Fibroblast of gingiva (primary cell): ENCODE measurements around the gene ABHD3.
"Not testable (repeated sequence)": the region's sequence is repeated elsewhere in the genome, so short reads cannot be mapped to it uniquely, and the experiment has no call there.

Experiments
- DNase-seq: peaks from one replicate; pipeline ENCODE4 v3.0.0-alpha.2; 2011; ENCODE audit warnings: low read depth

ABHD3 gene

DNA sequence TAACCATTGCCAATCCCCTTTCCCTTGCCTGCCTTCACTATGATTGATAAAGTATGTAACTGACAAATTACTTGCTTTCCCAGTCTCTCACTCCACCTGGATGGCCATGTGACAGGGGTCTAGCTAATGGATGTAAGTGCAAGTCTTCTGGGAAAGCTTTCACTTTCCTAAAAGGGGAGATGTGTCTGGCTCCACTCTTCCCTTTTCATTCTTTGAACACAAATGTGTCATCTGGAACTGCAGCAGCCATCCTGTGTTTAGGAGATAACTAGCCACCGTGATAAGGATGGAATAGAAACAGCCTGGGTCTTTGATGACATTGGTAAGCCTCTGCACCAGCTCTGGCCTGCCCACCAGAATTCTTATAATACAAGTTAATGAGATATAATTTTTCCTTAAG, 54.3 kb downstream of the ABHD3 start:
- no peak for DNase-seq

DNA sequence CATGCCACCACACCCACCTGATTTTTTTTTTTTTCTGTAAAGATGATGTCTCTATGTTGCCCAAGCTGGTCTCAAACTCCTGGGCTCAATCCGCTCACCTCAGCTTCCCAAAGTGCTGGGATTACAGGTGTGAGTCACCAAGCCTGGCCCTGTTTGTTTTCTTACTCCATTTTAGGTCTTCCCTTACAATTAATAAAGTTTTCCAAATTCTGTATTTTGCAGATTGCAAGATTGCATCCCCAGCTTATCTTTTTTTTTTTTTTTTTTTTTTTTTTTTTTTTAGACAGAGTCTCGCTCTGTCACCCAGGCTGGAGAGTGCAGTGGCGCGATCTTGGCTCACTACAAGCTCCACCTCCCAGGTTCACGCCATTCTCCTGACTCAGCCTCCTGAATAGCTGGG, 64.2 kb downstream of the ABHD3 start:
- DNase-seq, result not testable (repeated sequence)

DNA sequence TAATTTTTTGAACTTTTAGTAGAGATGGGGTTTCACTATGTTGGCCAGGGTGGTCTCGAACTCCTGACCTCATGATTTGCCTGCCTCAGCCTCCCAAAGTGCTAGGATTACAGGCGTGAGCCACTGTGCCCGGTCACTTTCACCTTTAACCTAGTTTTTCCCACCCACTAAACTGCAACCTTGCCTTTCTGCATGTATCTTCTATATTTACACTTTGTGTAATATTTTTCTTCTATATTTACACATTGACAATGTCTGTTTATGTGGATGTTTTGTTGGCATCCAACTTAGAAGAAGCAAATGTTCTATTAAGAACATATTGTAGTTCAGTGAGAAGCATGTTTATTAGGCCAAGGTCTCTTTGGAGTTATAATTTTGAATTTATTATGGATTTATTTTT, 65.8 kb downstream of the ABHD3 start:
- no peak for DNase-seq

DNA sequence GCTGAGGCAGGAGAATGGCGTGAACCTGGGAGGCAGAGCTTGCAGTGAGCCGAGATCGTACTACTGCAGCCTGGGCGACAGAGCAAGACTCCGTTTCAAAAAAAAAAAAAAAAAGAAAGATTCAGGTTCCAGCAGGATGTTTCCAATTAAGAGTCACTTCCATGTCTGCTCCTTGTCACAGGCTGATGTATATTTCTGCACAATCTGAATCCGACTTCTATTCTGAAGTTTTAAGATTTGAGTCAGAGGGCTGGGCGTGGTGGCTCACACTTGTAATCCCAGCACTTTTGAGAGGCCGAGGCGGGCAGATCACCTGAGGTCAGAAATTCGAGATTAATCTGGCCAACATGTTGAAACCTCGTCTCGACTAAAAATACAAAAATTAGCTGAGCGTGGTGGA, 67.8 kb downstream of the ABHD3 start:
- no peak for DNase-seq

DNA sequence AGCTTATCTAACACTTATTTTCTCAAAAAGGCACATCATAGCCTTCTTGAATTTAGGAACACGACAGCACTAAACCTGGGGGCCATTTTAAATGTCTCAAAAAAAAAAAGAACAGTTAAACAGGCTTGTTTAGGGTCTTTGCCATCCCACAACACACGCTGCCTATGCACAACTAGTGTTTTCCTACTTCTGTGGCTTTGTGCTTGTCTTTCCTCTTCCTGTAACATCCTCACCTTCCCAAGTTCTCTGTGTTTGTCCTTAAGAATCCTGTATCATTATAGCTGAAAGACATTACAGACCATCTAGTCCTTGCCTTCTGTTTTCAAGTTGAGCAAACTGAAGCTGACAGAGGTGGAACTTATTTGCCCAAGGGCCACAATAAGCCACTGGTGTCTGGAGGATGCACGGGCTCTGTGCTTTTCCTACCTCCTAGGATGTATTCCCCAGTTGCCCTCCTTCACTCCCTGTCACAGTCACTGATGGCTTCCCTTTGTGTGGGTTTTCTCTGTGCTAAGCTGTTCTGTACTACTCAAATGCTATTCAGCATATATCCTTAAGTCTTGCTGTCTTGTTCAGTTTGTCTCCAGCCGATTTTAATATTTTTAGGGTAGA, 69.9 kb downstream of the ABHD3 start:
- no peak for DNase-seq

DNA sequence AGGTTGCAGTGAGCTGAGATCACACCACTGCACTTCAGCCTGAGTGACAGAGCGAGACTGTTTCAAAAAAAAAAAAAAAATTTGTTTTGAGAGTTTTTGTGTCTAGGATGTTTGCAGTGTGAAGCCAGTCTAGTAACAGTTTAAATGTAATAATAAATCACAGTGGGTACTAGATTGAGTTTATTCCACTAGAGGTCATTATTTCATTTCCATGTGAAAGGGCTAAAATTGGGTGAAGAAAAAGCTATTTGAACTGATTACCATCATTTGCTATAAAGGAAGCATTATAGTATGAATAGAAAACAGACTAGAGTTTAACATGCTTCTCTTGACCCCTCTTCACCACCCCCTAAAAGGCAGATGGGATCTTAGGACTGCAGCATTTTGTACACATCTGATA, 72.2 kb downstream of the ABHD3 start:
- no peak for DNase-seq

DNA sequence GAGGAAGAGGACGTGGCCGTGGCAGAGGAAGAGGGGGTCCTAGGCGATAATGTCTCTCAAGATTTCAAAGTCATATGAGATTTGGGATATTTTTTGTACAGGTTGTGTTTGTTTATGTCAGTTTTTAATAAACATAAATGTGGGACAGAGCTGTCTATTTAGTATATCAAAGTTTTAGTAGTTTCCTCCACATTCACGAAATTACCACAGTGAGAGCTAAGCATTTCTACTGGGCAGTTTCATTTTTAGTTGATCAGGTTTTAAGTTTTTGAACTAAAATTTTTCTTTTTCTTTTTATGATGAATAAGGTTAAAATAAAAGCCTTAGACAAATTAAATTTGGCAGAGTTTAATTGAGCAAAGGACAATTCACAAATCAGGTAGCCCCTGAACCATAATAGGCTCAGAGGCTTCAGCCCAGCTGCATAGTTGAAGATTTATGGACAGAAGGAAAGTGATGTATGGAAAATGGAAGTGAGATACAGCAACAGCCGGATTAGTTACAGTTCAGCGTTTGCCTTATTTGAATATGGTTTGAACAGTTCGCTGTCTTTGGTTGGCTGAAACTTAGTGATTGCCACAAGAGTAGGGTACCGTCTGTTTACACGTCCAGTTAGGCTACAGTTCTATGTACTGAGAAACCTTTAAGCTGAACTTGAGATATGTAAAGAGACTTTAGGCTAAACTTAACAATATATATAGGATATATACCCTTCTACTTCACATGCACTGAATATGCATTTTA, 75.3 kb downstream of the ABHD3 start:
- DNase-seq, result no peak

DNA sequence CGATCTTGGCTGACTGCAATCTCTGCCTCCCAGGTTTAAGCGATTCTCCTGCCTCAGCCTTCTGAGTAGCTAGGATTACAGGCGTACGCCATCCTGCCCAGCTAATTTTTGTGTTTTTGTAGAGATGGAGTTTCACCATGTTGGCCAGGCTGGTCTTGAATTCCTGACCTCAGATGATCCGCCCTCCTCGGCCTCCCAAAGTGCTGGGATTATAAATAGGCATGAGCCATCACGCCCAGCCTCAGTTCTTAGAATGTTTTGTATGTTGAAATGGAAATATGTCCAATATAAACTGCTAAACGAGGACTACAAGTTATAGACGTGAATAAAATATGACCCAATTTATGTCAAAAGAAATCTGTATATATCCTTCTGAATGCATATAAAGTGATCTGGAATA, 82.9 kb downstream of the ABHD3 start:
- not testable (repeated sequence) for DNase-seq

DNA sequence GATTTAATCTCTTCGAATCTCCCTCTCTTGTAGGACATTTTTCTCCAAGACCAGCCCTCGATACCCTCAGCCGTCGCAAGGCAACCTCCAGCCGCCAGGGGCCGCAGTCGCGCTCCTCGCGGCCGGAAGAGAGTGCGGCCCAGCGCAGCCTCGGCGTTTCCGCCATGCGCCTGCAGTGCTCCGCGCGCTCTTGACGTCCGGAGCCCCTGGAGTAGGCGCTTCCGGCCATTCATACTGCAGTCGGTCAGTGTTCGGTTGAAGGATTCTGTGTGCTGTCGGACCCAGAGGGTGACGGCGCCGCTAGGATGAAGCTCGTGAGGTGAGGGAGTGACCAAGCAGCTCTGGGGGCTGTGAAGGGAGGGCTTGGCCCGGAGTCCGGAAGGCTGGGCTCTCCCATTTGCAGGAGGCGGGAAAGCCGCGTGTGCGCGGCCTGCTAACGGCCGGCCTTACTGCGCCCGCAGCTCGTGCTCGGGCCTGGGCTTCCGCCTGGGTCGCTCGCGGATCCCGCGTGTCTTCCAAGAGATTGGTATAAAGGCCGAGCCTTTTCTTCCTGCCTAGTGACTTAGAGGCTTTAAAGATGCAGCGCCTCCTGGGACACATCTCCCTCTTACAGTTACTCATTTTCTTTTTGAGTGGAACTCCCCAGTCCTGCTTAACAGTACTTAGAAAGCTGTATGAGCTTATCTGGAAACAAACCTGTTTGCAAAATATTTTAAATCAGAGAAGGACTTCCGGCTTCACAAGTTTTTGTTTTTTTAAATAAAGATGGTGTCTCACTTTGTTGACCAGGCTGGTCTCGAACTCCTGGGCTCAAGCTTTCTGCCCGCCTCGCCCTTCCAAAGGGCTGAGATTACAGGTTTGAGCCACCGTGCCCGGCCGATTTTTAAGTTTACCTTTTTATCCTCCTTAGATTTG, 92.2 kb downstream of the ABHD3 start, which contains the start of gene SNRPD1:
Gene SNRPD1, plus strand, starts transcription at position 190 of the 915 bp plus-strand sequence. Its CDS starts 116 bp downstream, at position 306.
- DNase-seq, result peak; percentile 92

DNA sequence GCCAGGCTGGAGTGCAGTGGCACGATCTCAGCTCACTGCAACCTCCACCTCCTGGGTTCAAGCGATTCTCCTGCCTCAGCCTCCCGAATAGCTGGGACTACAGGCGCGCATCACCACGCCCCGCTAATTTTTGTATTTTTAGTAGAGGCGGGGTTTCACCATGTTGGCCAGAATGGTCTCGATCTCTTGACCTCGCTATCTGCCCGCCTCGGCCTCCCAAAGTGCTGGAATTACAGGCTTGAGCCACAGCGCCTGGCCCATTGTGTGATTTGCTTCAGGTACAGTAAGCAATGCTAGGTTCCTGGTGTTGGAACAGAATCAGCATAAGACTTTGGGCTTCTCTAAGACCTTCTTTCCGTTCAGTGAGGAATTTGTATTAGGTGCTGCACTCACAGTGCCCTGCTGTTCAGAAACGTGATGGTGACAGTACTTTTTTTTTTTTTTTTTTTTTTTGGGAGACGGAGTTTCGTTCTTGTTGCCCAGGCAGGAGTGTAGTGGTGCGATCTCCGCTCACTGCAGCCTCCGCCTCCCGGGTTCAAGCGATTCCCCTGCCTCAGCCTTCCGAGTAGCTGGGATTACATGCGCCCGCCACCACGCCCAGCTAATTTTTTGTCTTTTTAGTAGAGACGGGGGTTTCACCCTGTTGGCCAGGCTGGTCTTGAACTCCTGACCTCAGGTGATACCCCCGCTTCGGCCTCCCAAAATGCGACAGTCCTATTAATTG, 93.0 kb downstream of the ABHD3 start:
- DNase-seq, result not testable (repeated sequence)

DNA sequence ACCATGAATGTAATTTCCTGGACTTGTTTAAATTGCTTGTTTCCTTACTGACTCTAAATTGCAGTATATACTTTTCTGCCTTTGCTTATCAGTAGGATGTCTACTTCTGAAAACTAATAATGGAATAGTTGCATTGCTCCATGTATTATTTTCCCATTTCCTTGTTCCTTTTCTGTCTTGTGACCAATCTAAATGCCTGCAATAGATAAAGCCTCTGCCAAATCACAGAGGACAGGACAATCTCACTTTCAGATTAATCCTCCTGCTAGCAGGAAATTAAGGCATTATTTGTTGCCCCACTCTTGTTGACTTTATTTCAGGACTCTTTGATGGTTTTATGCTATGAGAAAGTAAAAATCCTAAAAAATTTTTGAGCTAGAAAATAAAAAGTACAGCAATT, 99.4 kb downstream of the ABHD3 start:
- DNase-seq, result no peak

DNA sequence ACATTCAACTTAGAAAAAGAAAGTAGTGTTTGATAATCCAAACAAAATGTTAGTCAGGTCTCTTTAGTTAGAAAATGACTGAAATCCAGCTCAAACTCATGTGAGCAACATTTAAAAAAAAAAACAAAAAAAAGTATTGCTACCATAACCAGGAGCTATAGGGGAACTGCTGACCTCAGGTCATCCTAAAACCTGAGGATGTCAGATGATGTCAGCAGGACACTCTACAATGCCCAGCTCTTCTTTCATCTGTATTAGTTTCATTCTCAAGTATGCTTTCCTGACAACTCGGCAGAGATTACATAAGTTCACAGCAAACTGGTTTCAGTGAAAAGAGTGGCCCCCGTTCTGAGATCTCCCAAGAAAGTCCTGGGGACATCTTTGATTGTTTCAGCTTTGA, 99.9 kb downstream of the ABHD3 start:
- DNase-seq, result no peak

DNA sequence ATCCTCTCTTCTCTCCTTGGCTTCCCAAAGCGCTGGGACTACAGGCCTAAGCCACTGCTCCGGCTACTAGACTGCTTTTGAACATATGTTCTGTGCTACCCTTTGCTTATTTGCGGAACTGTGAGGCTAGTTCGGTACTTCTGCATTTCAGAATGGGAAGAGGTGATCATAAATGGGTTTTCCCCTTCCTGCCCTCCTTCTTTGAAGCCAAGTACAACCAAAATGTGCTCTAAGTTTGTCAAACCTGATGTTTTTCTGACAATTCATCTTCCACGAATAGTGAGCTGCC, 102.3 kb downstream of the ABHD3 start:
- DNase-seq, result no peak
